Cardiac muscle cell (in vitro differentiated cells and primary cell): Measurements from ENCODE around the gene SRF. TPM values are rescaled to one million over a fixed set of nuclear protein-coding genes. Genes with fewer than 3 reads are reported as not detected.

ENCODE experiments used
- DNase-seq, 2 donors: peaks; one replicate each; pipeline versions ENCODE4 v3.0.0 to v3.0.0-alpha.2; 2010 to 2017; ENCODE audit warnings: low read depth in 1 of 2, low spot score in 1 of 2
- H3K27ac ChIP-seq: fragments of 200-600 bp; sonication (generic); 2 replicates; pipeline ENCODE4 v1.5.1; 2016
- H3K27me3 ChIP-seq: fragments of 200-600 bp; sonication (generic); 2 replicates; pipeline ENCODE4 v1.6.0; 2016; ENCODE audit warnings: control low read depth
- H3K36me3 ChIP-seq: fragments of 200-600 bp; sonication (generic); 2 replicates; pipeline ENCODE4 v1.5.1; 2016; ENCODE audit warnings: control low read depth
- H3K4me1 ChIP-seq: fragments of 200-600 bp; sonication (generic); 2 replicates; pipeline ENCODE4 v1.8.1; 2017; ENCODE audit warnings: low read depth, mild to moderate bottlenecking, mixed run types
- H3K4me3 ChIP-seq: fragments of 200-600 bp; sonication (generic); 2 replicates; pipeline ENCODE4 v1.5.1; 2016; ENCODE audit warnings: mild to moderate bottlenecking
- H3K9me3 ChIP-seq: fragments of 200-600 bp; sonication (generic); 2 replicates; pipeline ENCODE4 v1.5.1; 2017; ENCODE audit warnings: low read depth, mild to moderate bottlenecking, control low read depth
- CTCF ChIP-seq: IDR thresholded peaks from 2 replicates; pipeline ENCODE4 v1.5.1; 2012; ENCODE audit warnings: low read depth, mild to moderate bottlenecking, low read length
- polyA plus RNA-seq: library from polyadenylated mRNA; unstranded; fragments of >200 nt; fragmentation: Nextera tagmentation; extraction: Ambion mirVana; gene quantifications from 2 replicates; pipeline ENCODE4 v1.2.1, GENCODE V29; 2016
- total RNA-seq: library from RNA; depleted of rRNA; stranded (reverse); fragments of >200 nt; gene quantifications from 2 replicates; pipeline ENCODE4 v1.2.3, GENCODE V29; 2016

SRF gene
- total and polyA plus RNA-seq, 2 experiments from 2014 or later = 10.2 to 76.8 TPM

GRCh38 chr6:43184268-43184985 lies 13.4 kb downstream of the SRF start:
- no peaks in the 10 kb centered on the region for H3K9me3 ChIP-seq
- H3K4me1 ChIP-seq = peaks cover 4% of the 10 kb centered on the region
- DNase-seq = no peak
- H3K27ac ChIP-seq = no peak overlapping the region
- no peaks in the 10 kb centered on the region for H3K27me3 ChIP-seq
- peaks cover 8% of the 10 kb centered on the region for H3K36me3 ChIP-seq
- no peak for TF ChIP-seq CTCF
- no peak overlapping the region for H3K4me3 ChIP-seq

GRCh38 chr6:43185391-43185985 lies 14.4 kb downstream of the SRF start:
- no peak overlapping the region for H3K4me3 ChIP-seq
- no peak for TF ChIP-seq CTCF
- H3K36me3 ChIP-seq = peaks cover 2% of the 10 kb centered on the region
- no peak overlapping the region for H3K27ac ChIP-seq
- H3K9me3 ChIP-seq = no peaks in the 10 kb centered on the region
- no peaks in the 10 kb centered on the region for H3K27me3 ChIP-seq
- peaks cover 14% of the 10 kb centered on the region for H3K4me1 ChIP-seq
- DNase-seq = no peak

GRCh38 chr6:43186019-43186418 lies 14.9 kb downstream of the SRF start:
- H3K4me1 ChIP-seq = peaks cover 20% of the 10 kb centered on the region
- no peak overlapping the region for H3K4me3 ChIP-seq
- no peaks in the 10 kb centered on the region for H3K9me3 ChIP-seq
- H3K36me3 ChIP-seq = no peaks in the 10 kb centered on the region
- no peak for TF ChIP-seq CTCF
- no peak for DNase-seq
- no peak overlapping the region for H3K27ac ChIP-seq
- H3K27me3 ChIP-seq = no peaks in the 10 kb centered on the region

- Histone ChIP-seq H3K36me3 (no peaks in the 10 kb centered on the region), H3K27ac (no peak overlapping the region), H3K27me3 (no peaks in the 10 kb centered on the region), H3K4me1 (peaks cover 21% of the 10 kb centered on the region), H3K9me3 (no peaks in the 10 kb centered on the region), H3K4me3 (no peak overlapping the region)
- TF ChIP-seq CTCF = no peak
- no peak for DNase-seq
These were observed 15.6 kb downstream of the SRF start for GRCh38 chr6:43186706-43187105.

GRCh38 chr6:43187821-43188220 lies 16.8 kb downstream of the SRF start:
- TF ChIP-seq CTCF = no peak
- H3K36me3 ChIP-seq = no peaks in the 10 kb centered on the region
- no peak overlapping the region for H3K4me3 ChIP-seq
- H3K4me1 ChIP-seq = peaks cover 18% of the 10 kb centered on the region
- DNase-seq = no peak
- no peak overlapping the region for H3K27ac ChIP-seq
- no peaks in the 10 kb centered on the region for H3K27me3 ChIP-seq
- H3K9me3 ChIP-seq = no peaks in the 10 kb centered on the region
